Duodenal mucosa (tissue), 2 donors: ENCODE results near the gene AADAT.
"Not testable (repeated sequence)": the region's sequence is repeated elsewhere in the genome, so short reads cannot be mapped to it uniquely, and the experiment has no call there.

Experiments
- H3K27ac ChIP-seq: one replicate; pipeline ENCODE4 v1.7.0; 2013; ENCODE audit warnings: low read depth, low read length
- H3K27me3 ChIP-seq, 2 donors: one replicate each; pipeline ENCODE4 v1.7.0; 2013; ENCODE audit warnings: low read length in 2 of 2, control low read depth in 1 of 2; ENCODE audit not compliant: insufficient read depth in 2 of 2, control insufficient read depth in 1 of 2
- H3K36me3 ChIP-seq, 2 donors: one replicate each; pipeline ENCODE4 v1.7.0; 2013; ENCODE audit warnings: low read length in 2 of 2, control low read depth in 1 of 2; ENCODE audit not compliant: insufficient read depth in 2 of 2, control insufficient read depth in 1 of 2
- H3K4me1 ChIP-seq, 2 donors: one replicate each; pipeline ENCODE4 v1.7.0; 2013; ENCODE audit warnings: low read length in 2 of 2, control low read depth in 1 of 2; ENCODE audit not compliant: insufficient read depth in 2 of 2, control insufficient read depth in 1 of 2
- H3K4me3 ChIP-seq, 2 donors: one replicate each; pipeline ENCODE4 v1.7.0; 2013; ENCODE audit warnings: low read length in 2 of 2, low read depth in 1 of 2
- H3K9ac ChIP-seq, 2 donors: one replicate each; pipeline ENCODE4 v1.7.0; 2013; ENCODE audit warnings: low read length in 2 of 2, low read depth in 1 of 2
- H3K9me3 ChIP-seq, 2 donors: one replicate each; pipeline ENCODE4 v1.7.0; 2013; ENCODE audit warnings: low read length in 2 of 2, control low read depth in 1 of 2; ENCODE audit not compliant: control insufficient read depth in 1 of 2

AADAT gene

DNA sequence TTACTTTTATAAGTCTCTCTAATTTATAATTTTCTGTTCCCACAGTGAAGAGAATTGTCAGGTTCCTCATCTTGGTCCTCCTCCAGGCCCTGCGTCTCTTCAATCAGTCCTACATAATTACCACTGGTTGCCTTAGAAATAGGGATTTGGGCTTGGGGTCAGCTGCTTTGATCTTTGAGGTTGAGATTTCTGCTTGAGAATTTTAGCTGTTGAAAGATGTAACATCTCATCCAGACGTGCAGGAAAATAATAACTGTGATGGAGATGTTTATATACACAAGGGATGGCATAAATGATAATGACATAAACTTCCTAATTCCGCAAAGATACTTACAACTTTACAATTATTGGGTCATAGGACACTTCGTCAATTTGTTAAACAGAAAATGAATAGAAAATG is 30.3 kb downstream of the AADAT start:
- Histone ChIP-seq H3K27ac (no peak overlapping the region), H3K4me1 (no peaks in the 10 kb centered on the region), H3K27me3 (no peaks in the 10 kb centered on the region), H3K9me3 (no peaks in the 10 kb centered on the region), H3K36me3 (no peaks in the 10 kb centered on the region), H3K4me3 (no peak overlapping the region), H3K9ac (no peak overlapping the region)

DNA sequence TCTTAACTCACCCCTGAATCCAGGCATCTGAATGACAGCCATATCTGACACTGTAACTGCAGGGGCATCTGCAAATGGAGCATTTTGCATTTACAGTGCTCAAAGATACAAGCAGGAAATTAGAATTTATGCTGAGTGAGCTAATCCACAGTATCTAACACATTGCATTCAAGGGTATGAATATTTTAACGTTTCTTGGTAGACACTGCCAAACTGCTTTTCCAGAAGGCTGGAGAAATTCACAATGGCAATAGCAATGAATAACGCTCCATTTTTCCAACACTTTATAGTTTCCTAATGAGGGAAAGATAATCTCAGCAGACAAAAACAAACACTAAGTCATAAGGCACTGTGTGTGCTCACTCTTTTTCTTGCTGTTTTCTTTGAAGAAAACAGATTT is 30.9 kb downstream of the AADAT start:
- Histone ChIP-seq H3K4me1 (no peaks in the 10 kb centered on the region), H3K36me3 (no peaks in the 10 kb centered on the region), H3K27me3 (no peaks in the 10 kb centered on the region), H3K9ac (no peak overlapping the region), H3K4me3 (no peak overlapping the region), H3K9me3 (no peaks in the 10 kb centered on the region), H3K27ac (no peak overlapping the region)

DNA sequence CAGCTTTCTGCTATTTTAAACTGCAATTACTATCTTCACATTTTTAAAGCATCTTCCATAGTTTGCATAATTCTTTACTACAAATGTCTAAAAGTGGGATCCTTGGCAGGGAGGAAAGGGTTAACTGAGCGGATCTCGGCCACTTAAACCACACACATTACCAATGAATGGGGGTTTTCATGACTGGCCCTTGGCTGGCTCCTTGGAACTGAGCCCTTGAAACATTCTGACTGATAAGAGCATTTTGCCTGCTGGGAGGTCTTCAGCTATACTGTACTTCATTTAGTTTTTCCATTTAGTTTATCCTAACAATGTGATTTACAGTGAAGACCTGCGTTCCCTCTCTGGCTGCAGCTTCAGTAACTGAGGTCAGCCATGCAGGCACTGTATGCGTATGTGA is 31.9 kb downstream of the AADAT start:
- no peaks in the 10 kb centered on the region for H3K9me3 ChIP-seq

DNA sequence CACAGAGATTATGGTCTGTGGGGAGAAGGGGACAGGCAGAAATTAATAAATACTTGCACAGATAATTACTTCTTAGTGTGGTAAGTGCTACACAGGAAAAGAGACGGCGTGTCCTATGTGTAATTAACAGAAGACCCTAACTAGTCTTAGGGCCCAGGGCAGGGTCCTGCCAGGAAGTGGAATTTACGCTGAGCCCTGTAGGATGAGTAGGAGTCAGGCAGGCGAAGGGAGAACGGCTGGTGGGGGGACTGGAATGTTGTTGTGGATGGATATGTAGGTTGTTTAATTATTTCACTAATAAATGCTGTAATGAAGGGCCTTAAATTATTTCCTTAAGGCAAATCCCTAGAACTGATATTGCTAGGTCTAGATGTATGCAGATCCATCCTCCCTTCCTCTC is 36.8 kb downstream of the AADAT start:
- no peaks in the 10 kb centered on the region for H3K36me3 ChIP-seq
- H3K9me3 ChIP-seq, result no peaks in the 10 kb centered on the region
- H3K27ac ChIP-seq, result no peak overlapping the region
- no peak overlapping the region for H3K9ac ChIP-seq
- H3K4me3 ChIP-seq, result no peak overlapping the region
- H3K4me1 ChIP-seq, result no peaks in the 10 kb centered on the region
- H3K27me3 ChIP-seq, result no peaks in the 10 kb centered on the region

More for the DNA sequence above, 31.9 kb downstream of the AADAT start:
- H3K36me3 ChIP-seq, result no peaks in the 10 kb centered on the region
- no peaks in the 10 kb centered on the region for H3K27me3 ChIP-seq
- no peak overlapping the region for H3K27ac ChIP-seq
- H3K4me3 ChIP-seq, result no peak overlapping the region
- H3K9ac ChIP-seq, result no peak overlapping the region
- H3K4me1 ChIP-seq, result no peaks in the 10 kb centered on the region

DNA sequence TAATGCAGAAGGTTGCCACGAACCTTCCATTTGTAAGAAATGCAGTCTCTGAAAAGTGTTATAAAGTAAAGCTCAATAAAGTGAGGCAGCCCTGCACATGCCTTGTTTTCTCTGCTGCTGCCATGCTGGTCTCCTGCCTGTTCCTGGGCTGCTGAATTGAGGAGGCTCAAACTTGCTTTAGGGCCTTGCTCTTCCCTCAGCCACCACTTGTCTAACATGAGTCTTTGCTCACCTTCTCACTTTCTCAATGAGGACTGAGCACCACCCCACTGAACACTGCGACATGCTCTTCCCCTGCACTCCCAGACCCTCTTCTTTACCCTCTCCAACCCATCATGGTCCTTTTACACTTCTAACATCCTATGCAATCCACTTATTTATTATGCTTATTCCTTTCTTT is 38.4 kb downstream of the AADAT start:
- no peak overlapping the region for H3K4me3 ChIP-seq

DNA sequence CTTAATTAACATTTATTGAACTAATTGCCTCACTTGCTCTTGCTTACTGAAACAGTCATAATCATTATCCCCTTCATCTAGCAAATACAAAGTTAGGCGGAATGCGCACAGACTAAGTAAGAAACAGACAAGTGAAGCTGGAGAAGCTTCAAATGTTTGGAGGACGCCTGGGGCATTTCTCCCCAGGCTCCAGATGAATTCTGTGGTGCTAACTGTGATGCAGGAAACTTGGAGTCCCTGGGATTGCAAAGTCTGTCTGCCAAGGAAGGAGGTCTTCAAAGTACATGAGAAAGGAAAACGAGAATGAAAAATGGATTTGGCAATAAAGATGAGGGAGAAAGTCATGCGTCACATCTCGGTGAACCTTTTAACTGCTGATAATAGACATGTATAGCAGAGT is 40.0 kb downstream of the AADAT start:
- Histone ChIP-seq H3K27ac (no peak overlapping the region), H3K9ac (no peak overlapping the region), H3K9me3 (no peaks in the 10 kb centered on the region), H3K36me3 (no peaks in the 10 kb centered on the region), H3K4me1 (no peaks in the 10 kb centered on the region), H3K4me3 (no peak overlapping the region), H3K27me3 (no peaks in the 10 kb centered on the region)

More for the DNA sequence above, 38.4 kb downstream of the AADAT start:
- Histone ChIP-seq H3K27ac (no peak overlapping the region), H3K9ac (no peak overlapping the region), H3K9me3 (no peaks in the 10 kb centered on the region), H3K27me3 (no peaks in the 10 kb centered on the region), H3K4me1 (no peaks in the 10 kb centered on the region), H3K36me3 (no peaks in the 10 kb centered on the region)

DNA sequence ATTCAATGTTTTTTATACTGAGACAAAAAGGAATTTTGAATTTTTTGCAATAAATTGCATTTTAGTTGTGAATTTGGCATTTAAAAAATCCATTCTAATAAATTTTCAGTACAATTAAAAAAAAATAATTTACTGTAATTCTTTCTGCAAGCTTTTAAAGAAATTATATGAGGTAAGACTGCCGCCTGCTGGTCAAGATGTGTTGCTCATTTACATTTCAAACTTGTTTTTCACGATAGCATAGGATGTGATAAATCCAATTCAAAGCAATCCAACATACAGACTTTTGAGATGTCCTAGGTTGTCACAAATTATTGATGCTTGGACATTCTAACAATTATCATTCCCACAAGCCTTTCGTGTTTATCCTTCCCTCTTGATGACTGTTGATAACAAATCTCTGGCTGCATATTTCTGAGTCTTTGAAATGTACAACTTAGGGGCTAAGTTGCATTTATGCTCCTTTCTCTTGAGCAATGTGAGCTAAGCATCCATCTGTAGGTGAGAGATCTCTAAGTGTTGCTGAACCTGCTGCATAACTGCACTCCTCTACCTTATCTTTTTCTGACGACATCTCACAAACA is 41.9 kb downstream of the AADAT start:
- no peaks in the 10 kb centered on the region for H3K36me3 ChIP-seq
- H3K9ac ChIP-seq, result no peak overlapping the region
- H3K27me3 ChIP-seq, result no peaks in the 10 kb centered on the region
- no peaks in the 10 kb centered on the region for H3K9me3 ChIP-seq
- no peaks in the 10 kb centered on the region for H3K4me1 ChIP-seq
- no peak overlapping the region for H3K4me3 ChIP-seq
- no peak overlapping the region for H3K27ac ChIP-seq

DNA sequence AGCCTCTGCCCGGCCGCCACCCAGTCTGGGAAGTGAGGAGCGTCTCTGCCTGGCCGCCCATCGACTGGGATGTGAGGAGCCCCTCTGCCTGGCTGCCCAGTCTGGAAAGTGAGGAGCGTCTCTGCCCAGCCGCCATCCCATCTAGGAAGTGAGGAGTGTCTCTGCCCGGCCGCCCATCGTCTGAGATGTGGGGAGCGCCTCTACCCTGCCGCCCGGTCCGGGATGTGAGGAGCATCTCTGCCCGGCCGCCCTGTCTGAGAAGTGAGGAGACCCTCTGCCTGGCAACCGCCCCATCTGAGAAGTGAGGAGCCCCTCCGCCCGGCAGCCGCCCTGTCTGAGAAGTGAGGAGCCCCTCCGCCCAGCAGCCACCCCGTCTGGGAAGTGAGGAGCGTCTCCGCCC is 43.6 kb downstream of the AADAT start:
- not testable (repeated sequence) for H3K9me3 ChIP-seq, H3K36me3 ChIP-seq, H3K27me3 ChIP-seq, H3K9ac ChIP-seq, H3K27ac ChIP-seq, H3K4me3 ChIP-seq, H3K4me1 ChIP-seq

DNA sequence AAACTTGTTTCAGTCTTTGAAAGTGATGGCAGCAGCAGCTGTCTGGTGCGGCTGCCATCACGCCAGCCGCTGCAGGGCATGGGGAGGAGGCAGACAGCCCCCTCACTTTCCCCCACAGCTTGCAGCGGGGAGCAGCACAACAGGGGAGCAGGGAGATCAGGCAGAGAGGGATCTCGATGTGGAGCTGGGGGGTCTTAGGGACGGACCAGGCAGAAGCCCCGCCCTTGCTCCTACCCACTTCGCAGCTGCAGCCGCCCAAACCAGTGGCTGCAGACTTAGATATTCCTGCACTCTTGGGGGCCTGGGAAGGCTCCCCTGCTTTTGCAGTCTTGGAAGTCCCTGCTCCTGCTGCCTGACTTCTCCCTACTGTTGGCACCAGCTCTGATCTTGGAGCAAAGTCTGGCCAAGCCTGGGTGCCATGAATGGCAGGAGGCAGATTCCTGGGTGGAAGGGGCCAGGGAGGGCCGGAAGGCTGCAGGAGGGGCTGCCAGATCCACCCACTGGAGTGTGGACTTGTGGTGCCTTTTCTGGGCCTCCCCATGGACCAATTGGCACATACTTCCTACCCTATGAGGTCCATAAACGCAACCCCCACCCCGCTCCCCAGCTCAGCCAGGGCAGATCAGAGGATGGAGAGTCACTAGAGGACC is 49.6 kb downstream of the AADAT start:
- Histone ChIP-seq H3K4me3 (no peak overlapping the region), H3K36me3 (no peaks in the 10 kb centered on the region), H3K9me3 (no peaks in the 10 kb centered on the region), H3K27ac (no peak overlapping the region), H3K4me1 (no peaks in the 10 kb centered on the region), H3K27me3 (no peaks in the 10 kb centered on the region), H3K9ac (no peak overlapping the region)

DNA sequence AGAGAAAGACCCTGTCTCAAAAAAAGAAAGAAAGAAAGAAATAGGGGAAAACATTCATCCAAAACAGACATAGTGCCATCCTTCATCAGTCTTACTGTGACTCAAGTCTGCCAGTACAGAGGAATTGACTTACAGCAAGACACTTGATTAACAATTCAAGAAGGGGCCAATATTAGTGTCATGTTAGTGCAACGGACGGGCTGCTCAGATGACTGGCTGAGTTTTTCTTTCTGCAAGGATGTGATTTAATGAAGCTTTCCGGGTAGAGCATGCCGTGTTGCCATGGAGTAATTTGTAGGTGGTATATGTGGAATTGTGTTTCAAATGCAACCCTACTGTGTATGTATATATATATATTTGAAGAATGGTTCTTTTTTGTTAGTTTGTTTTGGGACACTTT is 51.0 kb downstream of the AADAT start:
- Histone ChIP-seq H3K4me3 (no peak overlapping the region), H3K9me3 (no peaks in the 10 kb centered on the region), H3K4me1 (no peaks in the 10 kb centered on the region), H3K36me3 (no peaks in the 10 kb centered on the region), H3K9ac (no peak overlapping the region), H3K27ac (no peak overlapping the region), H3K27me3 (no peaks in the 10 kb centered on the region)
